HG02973 (cell line): ENCODE results near the gene MANBA.
"Not testable (repeated sequence)": the region's sequence is repeated elsewhere in the genome, so short reads cannot be mapped to it uniquely, and the experiment has no call there.

Source experiments
- ATAC-seq: cut with Tn5 transposase; IDR thresholded peaks from one replicate; pipeline ENCODE4 v1.9.1; 2021; ENCODE audit warnings: moderate library complexity; ENCODE audit not compliant: unreplicated experiment

Gene MANBA

DNA sequence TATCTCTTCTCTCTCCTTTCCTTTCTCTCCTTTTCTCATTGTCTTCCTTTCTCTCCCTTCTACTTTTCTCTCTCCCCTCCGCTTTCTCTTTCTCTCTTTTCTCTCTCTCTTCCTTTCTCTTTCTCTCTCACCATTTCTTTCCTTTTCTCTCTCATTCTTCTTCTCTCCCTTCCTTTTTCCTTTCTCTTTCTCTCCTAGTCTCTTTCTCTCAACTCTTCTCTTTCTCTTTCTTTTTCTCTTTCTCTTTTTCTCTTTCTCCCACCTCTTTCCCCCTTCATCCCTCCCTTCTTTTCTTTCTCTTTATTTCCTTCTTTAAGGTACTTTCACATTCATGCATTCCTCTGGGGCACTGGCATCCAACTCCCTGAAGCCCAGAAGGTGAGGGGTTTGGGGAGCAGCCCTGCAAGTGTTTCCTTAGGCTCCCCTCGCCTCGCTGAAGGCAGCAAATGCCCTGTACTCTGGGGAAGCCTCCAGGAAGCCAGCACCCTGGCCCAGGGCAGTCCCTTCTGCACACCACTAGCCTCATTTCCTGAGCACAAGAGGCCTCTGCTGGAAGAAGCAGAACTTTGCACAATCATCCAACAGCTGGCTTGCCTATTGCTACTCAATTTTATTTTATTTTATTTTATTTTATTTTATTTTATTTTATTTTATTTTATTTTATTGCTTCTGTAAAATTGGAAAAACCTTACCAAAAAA, 135.4 kb downstream of the MANBA start:
- ATAC-seq = peak; percentile 93

DNA sequence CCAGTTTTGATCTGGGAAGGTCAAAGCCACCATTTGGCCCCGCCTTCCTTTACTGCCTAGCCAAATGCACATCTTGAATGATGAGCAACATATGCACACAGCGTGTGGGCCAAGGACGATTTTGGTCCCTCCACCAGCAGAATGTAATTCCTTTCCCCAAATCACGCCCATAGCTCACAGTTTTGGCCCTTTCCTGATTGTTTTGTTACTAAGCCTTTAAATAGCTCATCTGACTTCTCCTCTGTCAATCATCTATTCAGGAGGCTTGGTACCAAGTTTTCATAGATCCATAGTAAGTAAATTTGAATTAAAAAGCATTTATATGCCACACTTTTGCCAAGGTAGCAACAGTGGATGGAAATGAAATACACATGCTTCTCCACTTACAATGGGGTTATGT, 136.3 kb downstream of the MANBA start:
- ATAC-seq = no peak

DNA sequence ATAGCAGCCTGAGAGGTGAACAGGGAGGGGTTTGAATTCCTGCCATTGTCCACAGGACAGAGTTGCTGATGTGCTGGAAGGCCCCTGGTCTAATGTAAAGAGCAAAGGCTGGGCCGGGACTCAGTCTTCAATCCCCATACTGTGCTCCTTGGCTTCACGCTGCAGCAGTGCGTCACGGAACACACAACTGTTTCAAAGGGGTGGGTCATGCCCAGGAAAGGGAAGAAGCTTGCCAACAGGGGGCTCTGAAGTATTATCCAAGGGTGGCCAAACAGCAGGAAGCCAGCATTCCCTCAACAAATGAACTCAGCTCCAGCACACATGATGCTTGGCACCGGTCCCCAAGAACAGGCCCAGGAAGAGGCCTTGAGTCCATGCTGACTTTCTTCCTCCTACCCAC, 137.1 kb downstream of the MANBA start:
- no peak for ATAC-seq

DNA sequence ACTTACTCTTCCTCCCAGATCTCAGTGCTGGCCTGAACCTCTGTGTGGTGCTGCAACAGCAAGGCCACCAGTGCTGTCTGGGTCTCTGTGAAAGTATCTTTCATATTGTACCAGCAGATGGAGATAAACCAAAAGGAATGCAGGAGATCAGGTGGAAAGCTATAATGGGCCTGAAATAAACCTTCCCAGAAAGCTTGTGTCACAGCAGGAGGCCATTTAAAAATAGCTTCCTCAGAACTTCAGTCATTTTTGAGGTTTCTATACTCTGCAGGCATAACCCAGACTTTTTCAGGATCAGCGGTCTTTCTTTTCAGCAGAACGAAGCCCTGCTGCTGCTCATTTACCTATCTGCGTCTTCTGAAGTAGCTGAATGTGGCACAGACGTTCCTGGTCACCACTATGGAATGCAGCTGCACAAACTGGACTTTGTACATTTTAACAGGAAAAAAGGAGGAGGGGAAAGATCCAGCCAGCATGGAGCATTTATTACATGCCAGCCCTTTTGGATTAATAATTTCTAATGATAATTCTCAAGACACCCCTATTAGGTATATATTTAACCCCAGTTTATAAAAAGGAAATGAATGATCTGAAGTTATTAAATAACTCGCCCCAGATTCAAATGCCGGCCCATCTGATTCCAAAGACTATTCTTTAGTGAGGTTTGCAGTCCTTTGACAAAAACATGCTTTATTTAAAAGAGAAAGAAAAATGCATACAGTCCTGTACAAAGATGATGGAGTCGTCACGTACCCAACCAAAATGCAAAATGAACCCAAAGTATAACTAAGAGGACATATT, 139.9 kb downstream of the MANBA start:
- ATAC-seq = peak; percentile 42

DNA sequence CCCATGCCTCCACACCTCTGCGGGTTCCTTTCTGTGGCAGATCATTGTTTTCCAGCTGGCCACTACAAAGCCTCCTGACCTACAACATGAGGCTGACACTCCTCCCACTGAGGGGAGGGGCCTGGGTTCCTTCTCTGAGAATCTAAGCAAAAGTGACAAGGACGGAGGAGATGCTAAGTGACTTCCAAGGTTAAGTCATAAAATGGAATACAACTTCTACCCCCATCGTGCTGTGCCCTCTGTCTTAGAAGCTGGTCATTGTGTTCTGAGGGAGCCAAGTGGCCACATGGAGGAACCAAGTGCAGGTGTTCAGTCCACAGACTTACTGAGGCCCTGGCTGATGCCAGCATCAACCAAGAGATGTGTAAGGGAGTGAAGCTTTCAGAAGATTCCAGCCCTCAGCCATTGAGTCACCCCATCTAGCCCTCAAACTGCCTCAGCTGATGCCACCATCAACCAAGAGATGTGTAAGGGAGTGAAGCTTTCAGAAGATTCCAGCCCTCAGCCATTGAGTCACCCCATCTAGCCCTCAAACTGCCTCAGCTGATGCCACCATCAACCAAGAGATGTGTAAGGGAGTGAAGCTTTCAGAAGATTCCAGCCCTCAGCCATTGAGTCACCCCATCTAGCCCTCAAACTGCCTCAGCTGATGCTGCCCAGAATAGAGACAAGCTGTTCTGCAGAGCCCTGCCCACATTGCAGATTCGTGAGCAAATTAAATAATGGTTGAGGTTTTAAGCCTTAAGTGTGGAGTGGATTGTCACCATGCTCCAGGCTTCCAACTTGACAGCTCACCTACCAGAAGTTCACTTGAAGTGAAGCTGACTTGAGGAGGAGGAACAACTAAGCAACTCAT, 140.8 kb downstream of the MANBA start:
- peak; percentile 19 for ATAC-seq

DNA sequence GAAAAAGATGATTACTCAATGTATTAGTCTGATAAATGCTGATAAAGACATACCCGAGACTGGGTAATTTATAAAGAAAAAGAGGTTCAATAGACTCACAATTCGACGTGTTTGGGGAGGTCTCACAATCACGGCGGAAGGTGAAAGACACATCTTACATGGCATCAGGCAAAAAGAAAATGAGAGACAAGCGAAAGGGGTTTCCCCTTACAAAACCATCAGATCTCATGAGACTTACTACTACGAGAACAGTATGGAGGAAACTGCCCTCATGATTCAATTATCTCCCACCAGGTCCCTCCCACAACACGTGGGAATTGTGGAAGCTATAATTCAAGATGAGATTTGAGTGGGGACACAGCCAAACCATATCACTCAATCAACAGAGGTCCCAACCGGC, 141.7 kb downstream of the MANBA start:
- not testable (repeated sequence) for ATAC-seq

DNA sequence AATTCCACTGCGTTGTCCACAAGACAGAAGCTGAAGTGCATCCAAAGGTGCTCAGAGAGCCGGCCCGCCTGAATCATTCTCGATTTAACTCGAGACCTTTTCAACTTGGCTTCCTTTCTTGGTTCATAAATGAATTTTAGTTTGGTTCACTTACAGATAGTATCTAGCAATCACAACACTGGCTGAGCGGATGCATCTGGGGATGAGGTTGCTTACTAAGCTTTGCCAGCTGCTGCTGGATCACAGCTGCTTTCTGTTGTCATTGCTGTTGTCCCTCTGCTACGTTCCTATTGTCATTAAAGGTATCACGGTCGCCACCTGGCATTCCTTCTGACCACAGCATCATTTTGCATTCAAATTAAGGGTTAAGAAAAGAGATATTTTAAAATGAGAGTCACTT, 144.1 kb downstream of the MANBA start:
- ATAC-seq = no peak

DNA sequence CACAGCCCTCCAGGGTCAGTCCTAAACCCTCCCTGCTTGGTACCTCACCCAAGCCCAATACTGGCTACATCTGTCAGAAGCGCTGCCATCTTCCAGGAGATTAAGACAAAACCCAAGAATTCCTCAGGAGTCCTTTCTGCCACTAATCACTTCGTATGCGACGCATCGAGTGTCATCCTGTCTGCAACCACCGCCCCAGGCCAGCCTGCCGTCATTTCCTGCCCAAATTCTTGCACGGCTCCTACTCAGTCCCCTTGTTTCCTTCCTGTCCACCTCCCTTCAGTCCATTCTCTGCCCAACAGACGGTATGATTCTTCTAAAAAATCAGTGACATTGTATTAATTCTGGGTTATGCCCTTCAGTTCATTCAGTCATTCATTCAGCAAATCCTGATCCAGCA, 146.0 kb downstream of the MANBA start:
- no peak for ATAC-seq

DNA sequence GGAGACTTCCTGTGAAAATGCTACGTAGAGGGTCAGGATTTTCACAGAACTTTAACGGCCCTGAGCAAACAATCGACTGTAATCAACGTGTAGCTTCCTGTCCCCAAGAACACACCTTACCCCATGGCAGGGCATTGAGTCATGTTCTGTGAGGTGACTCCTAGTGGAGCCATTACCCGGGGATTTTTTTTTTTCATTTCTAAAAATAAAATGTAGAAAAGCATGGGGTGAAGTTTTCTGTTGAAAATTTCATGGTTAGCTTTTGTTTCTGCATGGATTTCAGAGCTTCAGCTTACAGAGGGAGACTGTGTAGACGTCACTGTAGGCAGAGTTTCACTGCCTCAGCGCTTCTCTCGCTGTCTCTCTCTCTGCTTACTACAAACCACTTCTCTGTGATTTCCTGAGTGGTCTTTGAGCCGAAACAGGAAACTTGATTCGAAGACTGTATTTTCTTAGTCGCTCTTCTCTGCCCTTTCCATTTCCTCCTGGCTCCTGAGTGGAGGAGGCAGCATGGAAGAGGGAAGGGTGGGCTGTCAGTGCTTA, 147.9 kb downstream of the MANBA start:
- ATAC-seq = no peak

DNA sequence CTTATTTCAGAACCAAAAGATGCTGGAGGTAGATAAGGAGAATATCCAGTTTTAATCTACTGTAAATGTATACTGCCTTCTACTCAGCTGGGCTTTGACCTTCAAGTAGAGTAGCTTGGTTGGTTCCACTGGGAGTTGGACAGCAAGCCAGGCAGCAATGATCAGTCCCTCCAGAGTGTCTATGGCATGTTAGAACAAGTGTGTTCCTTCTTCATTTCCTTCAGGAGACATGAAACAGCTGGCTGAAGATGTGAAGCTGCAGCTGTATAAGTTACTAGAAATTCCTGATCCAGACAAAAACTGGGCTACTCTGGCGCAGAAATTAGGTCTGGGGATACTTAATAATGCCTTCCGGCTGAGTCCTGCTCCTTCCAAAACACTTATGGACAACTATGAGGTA, 148.6 kb downstream of the MANBA start:
- no peak for ATAC-seq

DNA sequence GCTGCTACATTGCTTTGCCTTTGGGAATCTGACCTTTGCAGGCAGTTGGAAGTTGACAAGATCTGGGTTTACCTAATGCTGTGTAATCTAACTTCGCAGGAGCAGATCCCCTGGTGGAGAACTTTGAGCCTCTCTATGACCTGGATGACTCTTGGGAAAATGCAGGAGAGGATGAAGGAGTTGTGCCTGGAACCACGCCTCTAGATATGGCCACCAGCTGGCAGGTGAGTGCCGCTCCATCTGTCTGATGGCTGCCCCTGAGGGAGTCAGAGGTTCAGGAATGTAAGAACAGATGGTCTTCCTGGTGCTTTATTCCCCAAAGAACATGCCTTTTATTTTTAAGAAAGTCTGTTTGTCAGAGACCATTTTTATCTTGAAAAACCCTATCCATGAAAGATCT, 150.3 kb downstream of the MANBA start:
- ATAC-seq = no peak

DNA sequence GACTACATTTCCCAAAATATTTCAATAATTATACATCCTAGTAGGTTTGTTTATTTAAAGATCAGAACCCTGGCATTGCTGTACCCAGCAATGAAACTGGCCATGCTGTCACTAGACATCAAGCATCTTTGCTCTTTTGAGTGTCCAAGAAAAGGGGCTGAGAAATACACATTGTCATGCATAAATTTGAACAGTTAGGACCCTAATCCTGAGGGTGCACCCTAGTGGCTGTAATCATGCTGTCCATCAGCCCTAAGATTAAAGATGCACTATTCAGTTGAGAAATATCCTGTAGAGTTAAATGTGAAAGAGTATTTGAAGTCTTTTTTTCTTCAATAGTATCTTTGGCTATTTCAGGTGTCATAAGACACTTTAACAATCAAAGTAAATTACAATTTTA, 150.8 kb downstream of the MANBA start:
- no peak for ATAC-seq

DNA sequence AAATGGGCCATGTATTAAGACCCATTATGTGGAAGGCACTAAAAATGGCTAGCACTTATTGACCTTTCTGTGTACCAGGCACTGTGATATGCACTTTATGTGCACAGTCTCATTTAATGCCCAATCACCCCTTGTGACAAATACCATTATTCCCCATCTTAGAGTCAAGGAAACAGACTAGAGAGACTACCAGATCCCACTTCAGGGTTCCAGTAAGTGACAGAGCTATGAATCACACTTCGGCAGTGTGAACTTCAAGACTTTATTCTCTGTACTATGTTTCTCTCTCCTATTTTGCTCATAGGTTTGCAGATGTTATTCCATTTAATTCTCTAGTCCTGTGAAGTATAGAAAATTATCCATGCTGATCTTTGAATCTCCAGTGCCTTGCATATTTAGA, 152.6 kb downstream of the MANBA start:
- no peak for ATAC-seq

DNA sequence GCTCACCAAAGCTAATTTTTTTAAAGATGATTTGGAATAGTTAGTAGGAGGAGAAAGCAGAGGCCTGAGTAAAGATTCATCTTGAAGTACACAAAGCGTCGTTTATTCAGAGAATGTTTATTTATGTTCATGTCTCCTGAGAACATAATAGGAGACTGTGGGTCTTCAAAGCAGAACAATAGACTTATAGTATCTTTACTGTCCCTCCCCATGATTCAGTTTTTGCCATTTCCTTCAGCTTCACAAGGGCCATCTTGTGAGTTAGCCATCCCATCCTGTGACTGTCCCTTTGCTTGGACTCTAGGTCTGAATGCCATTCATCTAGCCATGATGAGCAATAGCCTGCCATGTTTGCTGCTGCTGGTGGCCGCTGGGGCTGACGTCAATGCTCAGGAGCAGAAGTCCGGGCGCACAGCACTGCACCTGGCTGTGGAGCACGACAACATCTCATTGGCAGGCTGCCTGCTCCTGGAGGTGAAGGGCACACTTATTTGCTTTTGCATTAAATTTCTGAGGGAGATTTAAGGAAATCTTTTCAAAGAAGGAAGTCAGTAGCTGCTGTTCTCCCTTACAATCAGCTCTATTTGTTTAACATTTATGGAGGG, 153.8 kb downstream of the MANBA start:
- no peak for ATAC-seq

DNA sequence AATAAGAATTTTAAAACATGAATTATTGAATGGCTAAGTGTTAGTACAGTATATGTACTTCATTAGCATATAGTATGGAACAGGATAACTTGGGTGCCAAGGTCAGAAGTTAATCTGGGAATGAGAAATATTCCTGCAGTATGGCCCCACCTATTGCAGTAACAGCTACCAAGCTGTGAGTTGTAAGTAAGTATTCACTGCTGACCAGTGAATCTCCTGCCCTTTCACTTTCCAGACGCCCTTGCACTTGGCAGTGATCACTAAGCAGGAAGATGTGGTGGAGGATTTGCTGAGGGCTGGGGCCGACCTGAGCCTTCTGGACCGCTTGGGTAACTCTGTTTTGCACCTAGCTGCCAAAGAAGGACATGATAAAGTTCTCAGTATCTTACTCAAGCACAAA, 154.5 kb downstream of the MANBA start:
- no peak for ATAC-seq

DNA sequence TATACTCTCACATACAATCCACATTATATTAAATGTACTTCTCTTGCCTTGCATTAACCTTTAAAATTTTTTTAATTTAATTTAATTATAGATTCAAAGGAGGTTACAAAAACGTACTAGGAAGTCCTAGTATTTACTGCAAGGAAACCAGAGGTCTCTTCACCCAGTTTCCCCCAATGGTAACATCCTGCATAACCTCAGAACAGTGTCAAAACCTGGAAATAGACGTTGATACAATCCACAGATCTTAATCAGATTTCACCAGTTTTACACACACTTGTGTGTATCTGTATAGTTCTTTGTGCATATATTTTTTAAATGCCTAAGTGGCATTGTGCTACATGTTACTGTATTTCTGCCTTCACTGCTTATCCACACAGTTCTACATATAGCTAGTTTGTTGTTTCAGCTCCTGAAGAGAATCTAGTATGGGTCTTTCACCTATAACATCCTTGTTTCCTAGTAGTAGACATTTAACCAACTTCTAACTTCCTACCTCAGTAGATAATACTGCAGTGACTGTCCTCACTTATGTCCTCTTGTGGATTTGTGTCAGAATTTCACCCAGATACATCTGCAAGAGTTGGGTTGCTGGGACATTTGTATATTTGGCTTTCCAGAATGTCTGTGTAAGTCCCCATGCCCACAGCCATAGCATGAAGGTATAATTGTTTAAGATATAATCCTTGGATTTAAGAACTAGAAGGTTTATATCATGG, 156.4 kb downstream of the MANBA start:
- ATAC-seq = no peak

DNA sequence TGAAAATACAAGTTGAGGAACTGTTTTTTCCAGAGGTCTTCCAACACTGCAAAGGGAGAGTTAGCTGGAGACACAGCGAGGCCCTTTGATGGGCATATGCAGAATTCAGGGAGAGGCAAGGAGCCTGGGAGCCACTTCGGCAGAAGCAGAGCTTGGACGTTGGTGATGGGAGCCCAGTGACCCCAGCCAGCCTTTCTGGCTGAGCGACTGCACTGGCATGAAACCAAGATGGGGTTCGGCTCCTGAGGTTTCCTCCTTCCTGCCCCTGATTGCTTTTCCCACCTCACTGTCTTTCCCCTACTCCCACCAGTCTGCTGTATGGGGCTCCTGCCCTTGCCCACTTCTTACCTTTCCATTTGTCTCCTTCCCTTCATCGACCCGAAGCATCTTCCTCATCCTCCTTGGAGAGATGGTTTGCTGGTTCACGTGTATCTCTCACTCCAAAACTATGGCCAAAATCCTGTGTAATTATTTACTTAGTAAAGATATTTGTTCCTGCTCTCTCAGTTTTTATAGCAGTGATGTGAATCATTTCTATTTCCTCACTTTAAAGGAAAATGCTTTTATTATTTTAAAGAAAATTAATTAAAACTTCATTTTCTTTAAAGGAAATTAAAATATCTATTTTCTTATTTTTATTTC, 159.1 kb downstream of the MANBA start:
- no peak for ATAC-seq

DNA sequence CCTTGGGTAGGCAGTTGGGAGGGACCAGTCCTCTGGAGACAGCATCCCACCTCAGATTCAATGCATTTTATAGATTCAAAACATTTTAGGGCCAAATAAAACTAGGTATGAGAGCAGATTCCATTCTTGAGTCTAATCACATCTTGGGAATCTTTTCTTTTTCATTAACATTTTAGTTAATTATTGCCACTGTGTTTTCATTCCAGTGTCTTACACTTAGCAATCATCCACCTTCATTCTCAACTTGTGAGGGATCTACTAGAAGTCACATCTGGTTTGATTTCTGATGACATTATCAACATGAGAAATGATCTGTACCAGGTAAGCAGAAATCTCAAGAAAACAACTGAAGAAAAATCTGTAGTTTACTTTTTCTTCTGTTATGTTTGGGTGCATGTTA, 160.1 kb downstream of the MANBA start:
- ATAC-seq = no peak

DNA sequence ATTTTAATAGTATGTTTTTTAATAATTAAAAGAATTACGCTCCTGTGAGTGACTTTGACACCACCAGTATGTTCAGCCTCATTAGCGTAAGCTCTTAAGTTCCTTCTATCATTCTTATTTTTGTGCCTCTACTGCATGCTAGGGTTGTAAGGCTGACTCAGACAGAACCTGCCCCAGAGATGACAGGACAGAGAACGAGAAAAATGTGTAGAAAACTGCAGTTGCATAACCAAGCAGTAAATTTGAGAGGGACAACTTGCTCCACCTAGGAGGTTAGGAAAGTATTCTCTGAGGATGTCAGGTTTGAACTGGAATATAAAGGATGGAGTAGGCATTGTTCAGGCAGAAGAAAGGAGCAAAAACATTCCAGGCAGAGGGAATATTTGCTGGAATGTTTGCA, 160.9 kb downstream of the MANBA start:
- ATAC-seq = no peak

DNA sequence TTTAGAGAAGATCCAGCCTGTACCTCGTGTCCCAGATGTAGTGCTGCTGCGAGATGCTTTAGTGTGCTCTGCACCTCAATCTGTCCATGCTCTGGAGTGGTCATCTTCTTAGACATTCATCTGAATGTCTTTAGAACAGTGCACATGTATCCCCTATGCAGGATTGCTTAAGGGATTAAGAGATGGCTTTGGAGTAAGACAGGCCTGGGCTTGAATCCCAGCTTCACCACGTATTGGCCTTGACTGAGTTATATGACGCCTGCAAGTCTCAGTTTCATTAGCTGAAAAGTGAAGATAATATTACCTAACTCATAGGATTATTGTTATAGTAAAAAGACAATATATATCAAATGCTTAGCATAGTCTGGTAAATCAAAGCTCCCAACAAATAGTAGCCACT, 161.3 kb downstream of the MANBA start:
- no peak for ATAC-seq
